ENCODE data around the gene ATP2C2. TPM values are rescaled to one million over a fixed set of nuclear protein-coding genes. Genes with fewer than 3 reads are reported as not detected.

ATP2C2 gene
- total and polyA plus RNA-seq, 2 donors (not counting 1 experiment from before 2014, with no cell fraction given), result not detected

GRCh38 chr16:84489131-84489530 lies 120.8 kb downstream of the ATP2C2 start:
- H3K9me3 ChIP-seq (ENCODE audit: control insufficient read depth, insufficient read depth, low read depth, low read length), result no peaks in the 10 kb centered on the region
- H3K4me1 ChIP-seq (ENCODE audit: control insufficient read depth, extremely low read depth, insufficient read depth, low read length), result no peaks in the 10 kb centered on the region
- H3K79me2 ChIP-seq (ENCODE audit: control insufficient read depth, insufficient read depth, low read length), result no peaks in the 10 kb centered on the region
- H4K20me1 ChIP-seq (ENCODE audit: control insufficient read depth, extremely low read depth, insufficient read depth, low read length), result no peaks in the 10 kb centered on the region
- no peaks in the 10 kb centered on the region for H3K27me3 ChIP-seq (ENCODE audit: control insufficient read depth, insufficient read depth, low read length)
- no peak overlapping the region for H2AFZ ChIP-seq (ENCODE audit: low read length)
- H3K9ac ChIP-seq (ENCODE audit: insufficient read depth, low read length), result no peak overlapping the region
- H3K36me3 ChIP-seq (ENCODE audit: control insufficient read depth, insufficient read depth, low read length), result peaks cover 8% of the 10 kb centered on the region
- DNase-seq (ENCODE audit: low read depth in 2 of 2), result no peak
- TF ChIP-seq, protein P1, sequence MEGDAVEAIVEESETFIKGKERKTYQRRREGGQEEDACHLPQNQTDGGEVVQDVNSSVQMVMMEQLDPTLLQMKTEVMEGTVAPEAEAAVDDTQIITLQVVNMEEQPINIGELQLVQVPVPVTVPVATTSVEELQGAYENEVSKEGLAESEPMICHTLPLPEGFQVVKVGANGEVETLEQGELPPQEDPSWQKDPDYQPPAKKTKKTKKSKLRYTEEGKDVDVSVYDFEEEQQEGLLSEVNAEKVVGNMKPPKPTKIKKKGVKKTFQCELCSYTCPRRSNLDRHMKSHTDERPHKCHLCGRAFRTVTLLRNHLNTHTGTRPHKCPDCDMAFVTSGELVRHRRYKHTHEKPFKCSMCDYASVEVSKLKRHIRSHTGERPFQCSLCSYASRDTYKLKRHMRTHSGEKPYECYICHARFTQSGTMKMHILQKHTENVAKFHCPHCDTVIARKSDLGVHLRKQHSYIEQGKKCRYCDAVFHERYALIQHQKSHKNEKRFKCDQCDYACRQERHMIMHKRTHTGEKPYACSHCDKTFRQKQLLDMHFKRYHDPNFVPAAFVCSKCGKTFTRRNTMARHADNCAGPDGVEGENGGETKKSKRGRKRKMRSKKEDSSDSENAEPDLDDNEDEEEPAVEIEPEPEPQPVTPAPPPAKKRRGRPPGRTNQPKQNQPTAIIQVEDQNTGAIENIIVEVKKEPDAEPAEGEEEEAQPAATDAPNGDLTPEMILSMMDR (conservative IDR thresholded peaks at IDR 0.05 in 1 of 2, IDR thresholded peaks at IDR 0.05 in 1 of 2; ENCODE audit: low read depth in 1 of 2, low read length in 2 of 2), result no peak
- TF ChIP-seq EZH2 (IDR thresholded peaks at IDR 0.05; ENCODE audit: low read length, missing control alignments), result no peak
- no peak overlapping the region for H3K4me2 ChIP-seq (ENCODE audit: extremely low read depth, insufficient read depth, low read length)
- no peak overlapping the region for H3K4me3 ChIP-seq (replicated peaks in 1 of 4; ENCODE audit: control extremely low read depth in 1 of 4, insufficient read depth in 1 of 4, low read depth in 3 of 4, low read length in 4 of 4)
- H3K27ac ChIP-seq (ENCODE audit: insufficient read depth, low read length), result no peak overlapping the region

GRCh38 chr16:84495506-84495905 lies 127.2 kb downstream of the ATP2C2 start:
- TF ChIP-seq EZH2 (IDR thresholded peaks at IDR 0.05; ENCODE audit: low read length, missing control alignments), result no peak
- TF ChIP-seq, protein P1 (conservative IDR thresholded peaks at IDR 0.05 in 1 of 2, IDR thresholded peaks at IDR 0.05 in 1 of 2; ENCODE audit: low read depth in 1 of 2, low read length in 2 of 2), result no peak
- Histone ChIP-seq H2AFZ (ENCODE audit: low read length) (no peak overlapping the region), H3K4me3 (replicated peaks in 1 of 4; ENCODE audit: control extremely low read depth in 1 of 4, insufficient read depth in 1 of 4, low read depth in 3 of 4, low read length in 4 of 4) (no peak overlapping the region), H3K27me3 (ENCODE audit: control insufficient read depth, insufficient read depth, low read length) (no peaks in the 10 kb centered on the region), H3K9ac (ENCODE audit: insufficient read depth, low read length) (no peak overlapping the region), H3K9me3 (ENCODE audit: control insufficient read depth, insufficient read depth, low read depth, low read length) (no peaks in the 10 kb centered on the region), H3K36me3 (ENCODE audit: control insufficient read depth, insufficient read depth, low read length) (peaks cover 15% of the 10 kb centered on the region), H4K20me1 (ENCODE audit: control insufficient read depth, extremely low read depth, insufficient read depth, low read length) (no peaks in the 10 kb centered on the region), H3K4me2 (ENCODE audit: extremely low read depth, insufficient read depth, low read length) (no peak overlapping the region), H3K27ac (ENCODE audit: insufficient read depth, low read length) (no peak overlapping the region), H3K4me1 (ENCODE audit: control insufficient read depth, extremely low read depth, insufficient read depth, low read length) (no peaks in the 10 kb centered on the region), H3K79me2 (ENCODE audit: control insufficient read depth, insufficient read depth, low read length) (peaks cover 11% of the 10 kb centered on the region)
- DNase-seq (ENCODE audit: low read depth in 2 of 2), result no peak

DNA sequence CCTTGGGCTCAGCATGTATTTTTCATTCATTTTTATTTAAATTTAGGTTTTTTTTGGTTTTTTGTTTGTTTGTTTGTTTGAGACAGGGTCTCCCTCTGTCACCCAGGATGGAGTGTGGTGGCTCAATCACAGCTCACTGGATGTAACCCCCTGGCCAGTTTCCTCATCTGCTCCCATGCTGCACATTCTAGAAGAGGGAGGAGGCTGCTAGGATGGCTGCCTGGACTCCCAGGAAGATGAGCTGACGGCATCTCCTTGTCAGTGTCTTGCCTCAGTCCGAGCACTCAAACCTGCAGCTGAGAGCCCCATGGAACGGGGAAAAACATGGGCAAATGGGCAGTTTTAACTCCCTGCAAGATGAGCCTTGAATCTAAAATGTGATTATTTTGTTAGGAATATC lies 128.7 kb downstream of the ATP2C2 start:
- Histone ChIP-seq H3K27me3 (ENCODE audit: control insufficient read depth, insufficient read depth, low read length) (no peaks in the 10 kb centered on the region), H3K27ac (ENCODE audit: insufficient read depth, low read length) (no peak overlapping the region), H3K9me3 (ENCODE audit: control insufficient read depth, insufficient read depth, low read depth, low read length) (no peaks in the 10 kb centered on the region), H3K9ac (ENCODE audit: insufficient read depth, low read length) (no peak overlapping the region), H3K79me2 (ENCODE audit: control insufficient read depth, insufficient read depth, low read length) (peaks cover 15% of the 10 kb centered on the region), H3K4me2 (ENCODE audit: extremely low read depth, insufficient read depth, low read length) (no peak overlapping the region), H2AFZ (ENCODE audit: low read length) (no peak overlapping the region), H3K36me3 (ENCODE audit: control insufficient read depth, insufficient read depth, low read length) (peaks cover 15% of the 10 kb centered on the region), H3K4me1 (ENCODE audit: control insufficient read depth, extremely low read depth, insufficient read depth, low read length) (peaks cover 6% of the 10 kb centered on the region), H4K20me1 (ENCODE audit: control insufficient read depth, extremely low read depth, insufficient read depth, low read length) (no peaks in the 10 kb centered on the region), H3K4me3 (replicated peaks in 1 of 4; ENCODE audit: control extremely low read depth in 1 of 4, insufficient read depth in 1 of 4, low read depth in 3 of 4, low read length in 4 of 4) (no peak overlapping the region)
- DNase-seq (ENCODE audit: low read depth in 2 of 2), result no peak
- TF ChIP-seq, protein P1 (conservative IDR thresholded peaks at IDR 0.05 in 1 of 2, IDR thresholded peaks at IDR 0.05 in 1 of 2; ENCODE audit: low read depth in 1 of 2, low read length in 2 of 2), result no peak
- TF ChIP-seq EZH2 (IDR thresholded peaks at IDR 0.05; ENCODE audit: low read length, missing control alignments), result no peak

Data from fibroblast of lung (primary cell).